Upper lobe of right lung (tissue), 1 donor: Measurements from ENCODE around the gene TMEM52. TPM values are rescaled to one million over a fixed set of nuclear protein-coding genes. Genes with fewer than 3 reads are reported as not detected.
"Not testable (repeated sequence)": the region's sequence is repeated elsewhere in the genome, so short reads cannot be mapped to it uniquely, and the experiment has no call there.

Source experiments
- ATAC-seq: fragments of 200-7000 bp; cut with Tn5 transposase; one replicate; pipeline ENCODE4 v1.9.1; 2020; ENCODE audit warnings: mild to moderate bottlenecking, moderate library complexity
- DNase-seq: peaks from one replicate; pipeline ENCODE4 v3.0.0-alpha.2; 2020
- H3K27ac ChIP-seq: fragments of 200-600 bp; one replicate; pipeline ENCODE4 v1.8.0; 2022
- H3K27me3 ChIP-seq: fragments of 200-600 bp; one replicate; pipeline ENCODE4 v1.8.0; 2022; ENCODE audit warnings: mild to moderate bottlenecking
- H3K36me3 ChIP-seq: fragments of 200-600 bp; one replicate; pipeline ENCODE4 v1.8.0; 2022
- H3K4me1 ChIP-seq: fragments of 200-600 bp; one replicate; pipeline ENCODE4 v1.8.0; 2022
- H3K4me3 ChIP-seq: fragments of 200-600 bp; one replicate; pipeline ENCODE4 v1.8.0; 2022; ENCODE audit warnings: mild to moderate bottlenecking
- H3K9me3 ChIP-seq: fragments of 200-600 bp; one replicate; pipeline ENCODE4 v1.8.0; 2022
- CTCF ChIP-seq: fragments of 200-600 bp; IDR thresholded peaks from one replicate; pipeline ENCODE4 v1.8.0; 2022; ENCODE audit warnings: antibody characterized with exemption
- intact Hi-C: fragments of 100-400 bp; cut with DNase I; formaldehyde crosslinking; loops from one replicate; pipeline ENCODE4 v1.11.0; 2022
- total RNA-seq: library from RNA; stranded (reverse); fragmentation: NEBNext Ultra II Directional; extraction: Animal tissue kit (Norgen Biotek cat#: 25700); gene quantifications from one replicate; pipeline ENCODE4 v1.2.1, GENCODE V29; 2021
- donor health status: DM: no; HTN: yes; CAD: no; lungs with severe emphysema.

Gene TMEM52
- total RNA-seq, 1 donor from 2014 or later, result 1.5 TPM

GRCh38 chr1:1890506-1891348 is 28.4 kb downstream of the TMEM52 start, which contains the start of gene GNB1:
GNB1 (minus strand) TSS chr1:1891087; CDS start chr1:1825453, 65,634 bp downstream.
- Histone ChIP-seq H3K27me3 (no peaks in the 10 kb centered on the region), H3K9me3 (no peaks in the 10 kb centered on the region), H3K4me1 (peaks cover 48% of the 10 kb centered on the region), H3K4me3 (peak within 1 kb of the TSS; percentile 78), H3K36me3 (no peaks in the 10 kb centered on the region), H3K27ac (peak within 1 kb of the TSS; percentile 90)
- intact Hi-C loops, result loop anchor here (10.0 kb wide), 1 partner anchor 136 kb away; no protein-coding TSS in a partner anchor
- peak; percentile 91 for ATAC-seq
- peak; percentile 94 for DNase-seq
- no peak for TF ChIP-seq CTCF

GRCh38 chr1:1889847-1890505 is 29.1 kb downstream of the TMEM52 start:
- peaks cover 48% of the 10 kb centered on the region for H3K4me1 ChIP-seq
- no peaks in the 10 kb centered on the region for H3K36me3 ChIP-seq
- intact Hi-C loops, result loop anchor here (10.0 kb wide), 1 partner anchor 135 kb away; no protein-coding TSS in a partner anchor
- H3K27me3 ChIP-seq, result no peaks in the 10 kb centered on the region
- peak overlapping the region; percentile 90 for H3K27ac ChIP-seq
- TF ChIP-seq CTCF, result no peak
- H3K9me3 ChIP-seq, result no peaks in the 10 kb centered on the region
- peak overlapping the region; percentile 78 for H3K4me3 ChIP-seq
- ATAC-seq (peak; percentile 47), DNase-seq (peak; percentile 91)

DNA sequence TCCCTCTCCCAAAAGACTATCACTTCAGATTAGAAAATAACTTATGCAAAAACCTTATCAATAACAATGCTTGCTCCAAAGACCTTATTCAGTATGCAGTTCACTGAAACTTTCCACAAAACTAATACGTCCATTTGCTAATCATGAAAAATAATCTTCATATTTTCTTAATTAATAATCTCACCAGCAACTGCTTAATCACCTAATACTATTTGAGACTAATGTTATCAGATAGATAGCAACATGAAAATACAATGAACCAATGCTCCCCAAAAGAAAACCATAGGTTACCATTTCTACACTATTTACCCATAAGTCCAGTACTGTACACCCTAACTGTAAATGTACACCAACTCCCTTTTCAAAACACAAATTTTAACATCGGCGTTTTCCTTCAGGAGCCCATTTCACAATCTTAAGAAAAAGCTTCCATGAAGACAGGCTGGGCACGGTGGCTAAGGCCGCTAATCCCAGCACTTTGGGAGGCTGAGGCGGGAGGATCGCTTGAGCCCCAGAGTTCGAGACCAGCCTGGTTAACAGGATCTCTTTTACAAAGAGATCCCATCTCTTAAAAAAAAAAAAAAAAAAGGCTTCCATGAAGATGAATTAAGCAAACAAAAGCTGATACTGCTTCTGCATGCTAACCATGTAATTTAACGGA is 29.9 kb downstream of the TMEM52 start:
- peak overlapping the region; percentile 78 for H3K4me3 ChIP-seq
- no peaks in the 10 kb centered on the region for H3K36me3 ChIP-seq
- peak overlapping the region; percentile 90 for H3K27ac ChIP-seq
- H3K4me1 ChIP-seq, result peaks cover 48% of the 10 kb centered on the region
- ATAC-seq (no peak), DNase-seq (no peak)
- H3K27me3 ChIP-seq, result no peaks in the 10 kb centered on the region
- intact Hi-C loops, result no loop called here
- H3K9me3 ChIP-seq, result no peaks in the 10 kb centered on the region
- no peak for TF ChIP-seq CTCF

DNA sequence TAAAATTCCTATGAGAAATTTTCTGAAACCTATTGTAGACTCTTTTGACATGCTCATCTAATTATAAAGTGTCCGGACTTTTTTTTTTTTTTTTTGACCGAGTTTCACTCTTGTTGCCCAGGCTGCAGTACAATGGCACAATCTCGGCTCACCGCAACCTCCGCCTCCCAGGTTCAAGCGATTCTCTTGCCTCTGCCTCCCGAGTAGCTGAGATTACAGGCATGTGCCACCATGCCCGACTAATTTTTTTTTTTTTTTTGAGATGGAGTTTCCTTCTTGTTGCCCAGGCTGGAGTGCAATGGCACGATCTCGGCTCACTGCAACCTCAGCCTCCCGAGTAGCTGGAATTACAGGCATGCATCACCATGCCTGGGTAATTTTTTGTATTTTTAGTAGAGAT is 35.2 kb downstream of the TMEM52 start:
- H3K27ac ChIP-seq, ATAC-seq, H3K36me3 ChIP-seq, H3K9me3 ChIP-seq, intact Hi-C loops, DNase-seq, H3K27me3 ChIP-seq, H3K4me3 ChIP-seq: not testable (repeated sequence)
- peaks cover 74% of the 10 kb centered on the region for H3K4me1 ChIP-seq

DNA sequence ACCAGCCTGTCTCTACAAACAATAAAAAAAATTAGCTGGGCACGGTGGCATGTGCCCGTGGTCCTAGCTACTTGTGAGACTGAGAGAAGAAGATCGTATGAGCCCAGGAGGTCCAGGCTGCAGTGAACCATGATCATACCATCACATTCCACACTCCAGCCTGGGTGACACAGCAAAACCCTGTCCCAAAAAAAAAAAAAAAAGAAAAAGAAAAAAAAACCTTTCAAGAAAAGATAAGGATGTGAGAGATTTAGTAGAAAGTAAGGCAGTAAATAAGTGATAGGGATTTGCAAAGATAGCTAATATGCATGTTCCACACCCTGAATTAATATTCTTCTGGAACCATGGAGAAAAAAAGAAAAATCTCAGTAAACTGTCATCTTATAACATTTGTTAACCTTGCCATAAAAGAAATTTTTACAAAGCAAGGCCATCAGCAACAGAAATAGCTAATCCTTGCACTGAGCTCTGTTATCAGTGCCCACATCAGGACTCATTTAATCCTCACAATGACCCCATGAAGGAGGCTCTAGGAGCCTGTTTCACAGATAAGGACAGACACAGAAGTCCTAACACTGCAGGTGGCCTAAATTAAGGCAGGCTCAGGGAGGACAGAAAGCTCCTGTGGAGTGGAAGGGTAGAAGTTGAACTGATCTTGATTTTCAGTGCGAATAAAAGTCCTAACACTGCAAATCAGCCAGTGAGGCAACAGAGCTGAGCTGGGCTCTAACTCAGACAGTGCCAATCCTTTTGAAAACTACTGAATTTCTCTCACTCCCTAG is 35.8 kb downstream of the TMEM52 start:
- Histone ChIP-seq H3K4me3 (no peak overlapping the region), H3K4me1 (peaks cover 74% of the 10 kb centered on the region), H3K27me3 (no peaks in the 10 kb centered on the region), H3K36me3 (peaks cover 4% of the 10 kb centered on the region), H3K9me3 (no peaks in the 10 kb centered on the region), H3K27ac (no peak overlapping the region)
- ATAC-seq (no peak), DNase-seq (no peak)
- TF ChIP-seq CTCF, result no peak
- intact Hi-C loops, result no loop called here
